ENCODE measurements around the gene TRPM7.
A peak's percentile ranks its signal among the peaks of the same experiment; 100 is the strongest.
"Not testable (repeated sequence)": the region's sequence is repeated elsewhere in the genome, so short reads cannot be mapped to it uniquely, and the experiment has no call there.

TRPM7 gene

GRCh38 chr15:50653156-50653743, 33.3 kb downstream of the TRPM7 start:
- DNase-seq, result peak; percentile 89

DNA sequence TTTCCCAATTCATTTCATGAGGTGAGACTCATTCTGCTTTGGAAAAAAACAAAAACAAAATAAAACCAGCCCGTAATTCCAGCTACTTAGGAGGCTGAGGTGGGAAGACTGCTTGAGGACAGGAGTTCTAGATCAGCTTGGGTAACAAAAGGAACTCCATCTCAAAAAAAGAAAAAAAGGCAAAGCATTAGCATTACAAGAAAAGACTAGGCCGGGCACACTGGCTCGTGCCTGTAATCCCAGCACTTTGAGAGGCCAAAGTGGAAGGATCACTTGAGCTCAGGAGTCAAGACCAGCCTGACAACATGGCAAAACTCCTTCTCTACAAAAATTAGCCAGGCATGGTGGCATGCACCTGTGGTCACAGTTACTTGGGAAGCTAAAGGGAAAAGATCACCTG, 33.9 kb downstream of the TRPM7 start:
- DNase-seq, result no peak

GRCh38 chr15:50641318-50641717, 45.3 kb downstream of the TRPM7 start:
- no peak for DNase-seq

- no peak for DNase-seq
Measured at GRCh38 chr15:50636146-50636545, 50.5 kb downstream of the TRPM7 start.

DNA sequence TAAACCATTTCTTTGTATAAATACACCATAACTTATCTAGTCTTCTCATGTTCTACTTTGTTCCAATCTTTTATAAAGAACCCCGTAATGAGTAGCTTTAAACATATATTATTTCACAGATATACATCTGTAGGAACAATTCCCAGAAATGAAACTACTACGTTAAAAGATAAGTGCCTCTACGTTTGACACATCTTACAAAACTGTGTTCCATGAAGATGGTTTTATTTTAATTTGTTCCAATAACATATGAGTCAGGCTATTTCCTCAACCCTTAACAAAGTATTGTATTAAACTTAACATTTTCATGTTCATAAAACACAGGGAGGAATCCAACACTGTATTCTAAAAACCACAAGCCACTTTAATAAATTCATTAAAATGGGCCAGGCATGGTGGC, 52.9 kb downstream of the TRPM7 start:
- DNase-seq, result no peak

DNA sequence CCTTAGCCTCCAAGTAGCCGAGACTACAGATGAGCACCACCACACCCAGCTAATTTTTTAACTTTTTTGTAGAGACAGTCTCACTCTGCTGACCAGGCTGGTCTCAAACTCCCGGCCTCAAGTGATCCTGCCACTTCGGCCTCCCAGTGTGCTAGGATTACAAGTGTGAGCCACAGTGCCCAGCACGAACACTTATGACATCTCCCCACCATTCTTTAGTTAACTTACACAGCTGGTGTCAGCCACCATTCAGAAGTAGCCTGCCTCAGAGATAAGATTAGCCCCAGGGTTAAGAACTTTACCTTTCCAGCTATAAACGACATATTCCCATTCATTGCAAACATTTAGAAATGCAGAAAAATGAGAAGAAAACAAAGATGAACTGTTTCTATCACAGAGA, 58.2 kb downstream of the TRPM7 start:
- no peak for DNase-seq

DNA sequence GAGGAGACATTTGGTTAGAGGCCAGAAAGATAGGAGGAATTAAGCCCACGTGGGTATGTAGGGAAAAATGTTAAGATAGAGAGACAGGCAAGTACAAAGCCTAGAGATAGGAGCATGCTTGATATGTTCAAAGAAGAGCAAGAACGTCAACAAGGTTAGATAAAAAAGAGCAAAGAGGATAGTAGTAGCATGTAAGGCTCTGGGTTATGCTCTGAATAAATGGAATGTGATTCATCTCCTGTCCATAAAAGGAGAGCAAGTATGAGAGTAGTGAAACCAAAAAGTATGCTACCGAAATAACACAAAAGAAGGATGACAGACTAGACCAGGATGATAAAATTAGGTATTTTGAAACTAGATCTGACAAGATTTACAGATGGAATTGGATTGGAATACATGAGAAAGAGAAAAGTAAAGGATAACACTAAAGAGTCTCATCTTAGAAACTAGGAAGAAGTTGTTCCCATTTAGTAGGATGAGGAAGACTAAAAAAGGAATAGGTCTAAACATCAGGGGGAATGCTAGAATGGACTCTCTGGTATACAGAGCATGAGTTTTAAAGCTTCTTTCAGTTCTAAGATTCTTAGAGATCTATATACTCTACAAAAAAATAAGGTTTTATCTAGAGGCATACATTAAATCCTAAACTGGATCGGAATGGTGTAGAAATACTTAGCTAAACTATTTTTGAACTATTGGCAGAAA, 59.1 kb downstream of the TRPM7 start:
- no peak for DNase-seq

GRCh38 chr15:50624616-50625168, 61.9 kb downstream of the TRPM7 start:
- DNase-seq, result no peak

DNA sequence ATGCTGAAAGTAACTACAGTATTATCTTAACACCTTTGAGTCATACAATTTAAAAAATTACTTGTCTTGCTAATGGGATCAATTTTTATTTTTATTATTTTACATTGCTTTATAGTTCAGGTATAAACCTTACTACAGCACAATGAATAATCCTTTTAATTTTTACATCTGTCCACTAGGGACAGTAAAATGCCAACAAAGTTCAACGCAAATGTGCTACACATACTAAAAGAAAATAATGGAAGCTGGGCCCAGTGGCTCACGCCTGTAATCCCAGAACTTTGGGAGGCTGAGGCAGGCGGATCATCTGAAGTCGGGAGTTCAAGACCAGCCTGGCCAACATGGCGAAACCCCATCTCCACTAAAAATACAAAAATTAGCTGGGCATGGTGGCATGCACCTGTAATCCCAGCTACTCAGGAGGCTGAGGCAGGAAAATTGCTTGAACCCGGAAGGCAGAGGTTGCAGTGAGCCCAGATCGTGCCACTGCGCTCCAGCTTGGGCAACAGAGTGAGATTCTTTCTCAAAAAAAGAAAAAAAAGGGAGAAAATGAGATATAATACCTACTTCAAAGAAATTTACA, 64.1 kb downstream of the TRPM7 start:
- DNase-seq, result not testable (repeated sequence)

GRCh38 chr15:50616960-50617359, 69.6 kb downstream of the TRPM7 start:
- DNase-seq, result not testable (repeated sequence)

GRCh38 chr15:50616554-50616953, 70.0 kb downstream of the TRPM7 start:
- not testable (repeated sequence) for DNase-seq

GRCh38 chr15:50613600-50613999, 73.0 kb downstream of the TRPM7 start:
- no peak for DNase-seq

GRCh38 chr15:50607129-50607528, 79.5 kb downstream of the TRPM7 start:
- no peak for DNase-seq

DNA sequence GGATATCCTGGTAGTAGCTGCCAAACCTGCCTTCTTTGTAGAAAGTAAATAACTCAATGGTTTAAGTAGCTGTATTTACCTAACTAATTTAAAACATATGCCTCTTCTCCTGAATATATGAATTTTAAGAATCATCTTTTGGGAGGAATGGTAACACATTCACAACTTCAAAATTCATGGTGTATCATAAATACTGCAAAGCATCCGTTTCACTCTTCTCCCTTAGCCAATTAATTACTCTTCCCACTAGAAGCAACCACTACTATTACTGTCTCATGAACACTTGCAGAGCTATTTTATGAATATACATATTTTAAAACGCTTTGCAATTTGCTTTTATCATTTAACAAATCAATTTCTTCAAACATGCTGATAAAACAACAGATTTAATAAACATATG, 81.1 kb downstream of the TRPM7 start:
- DNase-seq, result no peak

DNA sequence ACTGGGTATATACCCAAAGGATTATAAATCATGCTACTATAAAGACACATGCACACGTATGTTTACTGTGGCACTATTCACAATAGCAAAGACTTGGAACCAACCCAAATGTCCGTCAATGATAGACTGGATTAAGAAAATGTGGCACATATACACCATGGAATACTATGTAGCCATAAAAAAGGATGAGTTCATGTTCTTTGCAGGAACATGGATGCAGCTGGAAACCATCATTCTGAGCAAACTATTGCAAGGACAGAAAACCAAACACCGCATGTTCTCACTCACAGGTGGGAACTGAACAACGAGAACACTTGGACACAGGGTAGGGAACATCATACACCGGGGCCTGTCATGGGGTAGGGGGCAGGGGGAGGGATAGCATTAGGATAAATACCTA, 84.6 kb downstream of the TRPM7 start:
- not testable (repeated sequence) for DNase-seq

DNA sequence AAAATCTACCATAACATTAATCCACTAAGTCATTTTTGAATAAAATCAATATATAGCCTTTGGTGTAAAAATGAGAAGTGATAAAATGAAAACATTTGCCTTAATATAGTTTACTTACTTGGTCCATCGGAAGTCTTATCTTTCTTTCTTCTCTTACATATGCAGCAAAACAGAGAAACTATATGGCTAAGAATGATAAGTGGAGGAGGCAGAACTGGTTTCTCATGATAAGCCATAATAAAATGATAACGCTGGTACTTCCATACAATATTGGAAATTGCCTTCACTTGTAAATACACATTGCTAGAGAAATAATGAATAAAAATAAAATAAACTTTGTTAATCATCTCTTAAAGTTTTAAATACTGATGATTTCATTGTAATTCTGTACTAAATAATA, 92.3 kb downstream of the TRPM7 start:
- DNase-seq, result no peak

DNA sequence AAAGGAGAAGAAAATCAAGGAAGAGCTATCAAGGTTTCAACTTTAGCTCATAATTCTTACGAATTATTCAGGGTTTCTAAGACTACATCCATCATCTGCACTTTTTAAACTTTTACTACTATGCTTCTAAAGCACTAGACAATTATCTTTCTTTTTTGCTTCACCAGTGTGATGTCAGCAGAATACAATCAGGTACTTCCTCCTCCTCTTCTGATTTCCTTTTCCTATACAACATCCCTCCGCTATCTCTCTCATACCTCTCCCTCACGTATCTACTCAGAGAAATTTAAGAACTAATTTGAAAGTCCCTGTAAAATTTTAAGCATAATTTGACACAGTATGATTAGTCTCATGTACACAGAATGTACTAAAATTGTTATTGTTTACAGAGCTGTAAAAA, 92.8 kb downstream of the TRPM7 start:
- no peak for DNase-seq

DNA sequence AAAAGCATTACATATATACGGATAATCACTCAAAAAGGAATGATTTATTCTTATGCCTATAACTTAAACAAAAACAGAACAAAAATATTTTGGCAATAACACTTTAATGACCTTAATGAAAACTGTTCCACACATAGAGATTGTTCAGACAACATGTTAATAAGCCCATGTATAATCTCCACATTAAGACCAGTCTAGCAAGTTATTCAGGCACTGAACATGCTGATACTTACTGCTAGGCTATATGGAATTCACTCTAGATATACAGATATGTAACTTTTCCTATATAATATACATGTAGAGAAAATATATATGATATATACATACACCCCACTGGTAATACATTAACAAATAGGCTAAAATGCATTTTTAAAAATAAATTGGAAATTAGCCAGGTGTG, 96.3 kb downstream of the TRPM7 start:
- no peak for DNase-seq

DNA sequence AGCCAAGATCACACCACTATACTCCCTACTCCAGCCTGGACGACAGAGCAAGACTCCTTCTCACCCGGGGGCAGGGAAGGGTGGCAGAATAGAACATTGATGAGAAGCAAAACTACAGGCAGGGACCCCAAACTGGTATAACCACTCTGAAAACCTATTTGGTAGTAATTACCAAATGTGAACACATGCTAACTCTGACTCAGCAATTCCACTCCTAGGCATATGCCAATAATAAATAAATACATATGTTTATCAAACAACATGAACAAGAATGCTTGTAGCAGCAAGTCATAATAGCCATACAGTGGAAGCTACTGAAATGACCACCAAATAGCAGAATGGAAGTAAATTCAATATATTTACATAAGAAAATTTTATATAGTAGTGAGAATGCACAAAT, 109.1 kb downstream of the TRPM7 start:
- DNase-seq, result no peak

DNA sequence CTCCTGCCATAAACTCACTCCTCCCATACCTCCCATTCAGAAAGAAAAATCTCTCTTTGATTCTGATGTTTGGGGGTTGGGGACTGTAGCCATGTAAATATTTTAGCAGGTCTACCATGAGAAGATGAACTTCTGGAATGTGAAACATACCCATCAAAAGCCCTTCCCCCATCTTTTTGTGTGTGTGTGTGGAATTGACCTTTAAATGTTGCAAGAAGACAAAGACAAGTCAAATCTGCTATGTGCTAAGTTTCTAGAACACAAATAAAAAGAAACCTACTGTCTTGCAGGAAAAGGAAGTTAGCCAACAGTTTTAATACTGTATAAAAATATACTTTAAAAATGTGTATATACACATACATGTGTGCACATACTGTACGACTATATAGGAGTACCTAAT, 110.4 kb downstream of the TRPM7 start:
- no peak for DNase-seq

- DNase-seq, result not testable (repeated sequence)
Measured at GRCh38 chr15:50573842-50574241, 112.8 kb downstream of the TRPM7 start.

- DNase-seq, result no peak
Measured at GRCh38 chr15:50563756-50564155, 122.8 kb downstream of the TRPM7 start.

- DNase-seq, result no peak
Measured at GRCh38 chr15:50562735-50563640, 123.6 kb downstream of the TRPM7 start.

Data from NCI-H226 (cell line).